Activated CD8-positive, alpha-beta T cell treated with anti-CD3 and anti-CD28 coated beads for 36 hours (primary cell): Measurements from ENCODE around the gene TBX4. TPM values are rescaled to one million over a fixed set of nuclear protein-coding genes. Genes with fewer than 3 reads are reported as not detected.

Source experiments
- ATAC-seq: fragments of 200-7000 bp; cut with Tn5 transposase; one replicate; pipeline ENCODE4 v1.10.0; 2021; ENCODE audit warnings: mild to moderate bottlenecking, moderate library complexity
- CTCF ChIA-PET: fragments of 350-600 bp; sonication (Branson Sonifier 250); formaldehyde crosslinking; loops from one replicate; lab custom pipeline; 2021; ENCODE audit warnings: antibody characterized with exemption; lab: Charles Lee
- POLR2A ChIA-PET: fragments of 350-600 bp; sonication (Branson Sonifier 250); formaldehyde crosslinking; loops from one replicate; lab custom pipeline; 2021; ENCODE audit warnings: antibody characterized with exemption; lab: Charles Lee
- DNase-seq: peaks from one replicate; pipeline ENCODE4 v3.0.0-alpha.2; 2020
- H3K27ac Mint-ChIP-seq: one replicate; pipeline ENCODE4 v1.8.0; 2021; ENCODE audit warnings: mild to moderate bottlenecking, mixed read lengths
- H3K27me3 Mint-ChIP-seq: one replicate; pipeline ENCODE4 v1.8.0; 2021; ENCODE audit warnings: mixed read lengths
- H3K36me3 Mint-ChIP-seq: one replicate; pipeline ENCODE4 v1.8.0; 2021; ENCODE audit warnings: low read depth, mixed read lengths
- H3K4me1 Mint-ChIP-seq: one replicate; pipeline ENCODE4 v1.8.0; 2021; ENCODE audit warnings: low read depth, mixed read lengths
- H3K4me3 Mint-ChIP-seq: one replicate; pipeline ENCODE4 v1.8.0; 2021; ENCODE audit warnings: mild to moderate bottlenecking, moderate library complexity, mixed read lengths
- H3K9me3 Mint-ChIP-seq: one replicate; pipeline ENCODE4 v1.8.0; 2021; ENCODE audit warnings: mixed read lengths
- intact Hi-C: fragments of 100-400 bp; cut with micrococcal nuclease; formaldehyde crosslinking; loops from one replicate; pipeline ENCODE4 v1.10.0; 2022
- total RNA-seq, 2 experiments: library from RNA; stranded (reverse); gene quantifications; one replicate each; pipeline ENCODE4 v1.2.3, GENCODE V29; 2021
- TF ChIP-seq, protein P1 (sequence below): fragments of 200-600 bp; IDR thresholded peaks from one replicate; pipeline ENCODE4 v1.8.0; 2022; ENCODE audit warnings: antibody characterized with exemption, mild to moderate bottlenecking

The TBX4 gene
- total RNA-seq, 2 experiments from 2014 or later, result not detected

DNA sequence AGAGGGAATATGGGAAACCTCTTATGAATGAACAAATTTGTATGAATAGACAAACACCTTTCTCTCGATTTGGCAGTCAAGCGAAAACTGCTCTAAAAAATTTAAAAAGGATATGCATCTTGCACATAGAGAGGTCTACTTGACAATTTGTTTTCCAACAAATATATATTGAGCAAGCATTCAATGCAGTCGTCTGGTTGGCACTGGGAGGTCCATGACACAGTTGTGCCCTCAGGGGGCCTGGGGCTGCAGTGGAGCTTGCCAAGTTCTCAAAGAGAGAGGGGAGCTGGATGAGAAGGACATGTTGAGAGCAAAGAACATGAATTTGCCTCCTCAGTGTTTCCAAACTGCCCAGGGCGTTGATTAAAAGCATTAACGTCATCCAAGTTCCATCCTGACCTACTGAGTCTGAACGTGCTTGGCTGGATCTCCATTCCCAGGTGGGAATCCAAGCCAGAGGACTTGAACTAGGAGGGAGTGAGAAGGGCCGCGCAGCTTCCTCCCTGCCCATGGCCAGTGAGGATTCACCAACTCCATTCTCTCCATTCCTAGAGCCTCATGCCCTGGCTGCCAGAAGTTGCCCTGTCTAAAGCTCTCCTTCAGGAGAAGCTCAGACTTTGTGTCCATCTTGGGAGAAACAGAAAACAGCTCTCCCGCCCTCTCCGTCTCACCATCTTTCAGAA is 28.1 kb upstream of the TBX4 start:
- H3K27me3 Mint-ChIP-seq, result peaks cover 33% of the 10 kb centered on the region

DNA sequence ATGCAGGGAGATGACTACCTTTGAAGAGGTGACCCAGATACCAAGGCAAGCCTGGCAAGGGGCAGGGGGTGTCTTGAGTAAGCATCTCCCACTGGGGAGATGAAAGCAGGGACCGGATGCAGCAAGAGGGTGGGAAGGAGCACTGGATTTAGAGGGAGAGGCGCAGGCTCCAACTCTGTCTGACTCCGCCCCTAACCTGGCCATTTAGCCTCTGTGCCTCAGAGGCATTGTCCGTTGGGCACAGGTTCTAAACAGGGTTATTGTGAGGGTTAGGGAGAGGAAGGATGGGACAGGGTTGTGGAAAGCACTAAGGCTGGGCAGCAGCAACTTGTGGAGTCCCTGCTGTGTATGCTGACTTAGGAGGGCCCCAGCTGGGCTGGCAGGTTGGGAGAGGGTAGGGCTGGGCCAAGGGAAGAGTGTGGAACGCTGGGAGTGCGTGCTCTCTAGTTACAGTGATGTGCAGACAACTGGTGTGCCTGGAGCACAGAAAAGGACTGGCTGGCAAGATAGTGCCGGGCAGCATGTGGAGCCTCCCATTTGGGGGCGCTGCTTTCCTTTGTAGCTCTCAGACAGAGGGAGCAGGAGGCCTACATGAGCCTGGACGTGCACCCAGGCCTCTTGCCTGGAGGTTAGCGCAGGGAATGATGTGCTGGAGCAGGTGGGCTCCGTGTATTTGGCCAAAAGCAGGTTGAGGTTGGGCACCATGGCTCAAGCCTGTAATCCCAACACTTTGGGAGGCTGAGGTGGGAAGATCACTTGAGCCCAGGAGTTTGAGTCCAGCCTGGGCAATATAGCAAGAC is 26.3 kb upstream of the TBX4 start:
- H3K36me3 Mint-ChIP-seq, result no peaks in the 10 kb centered on the region
- peaks cover 26% of the 10 kb centered on the region for H3K27me3 Mint-ChIP-seq
- intact Hi-C loops, result no loop called here
- H3K27ac Mint-ChIP-seq, result no peak overlapping the region
- CTCF ChIA-PET, result interaction anchor here (0.7 to 1.3 kb wide), 4 partner anchors 8 to 10 kb away, joined by 3 to 6 read pairs (median 3); no protein-coding TSS in a partner anchor
- no peak overlapping the region for H3K4me3 Mint-ChIP-seq
- TF ChIP-seq, protein P1, sequence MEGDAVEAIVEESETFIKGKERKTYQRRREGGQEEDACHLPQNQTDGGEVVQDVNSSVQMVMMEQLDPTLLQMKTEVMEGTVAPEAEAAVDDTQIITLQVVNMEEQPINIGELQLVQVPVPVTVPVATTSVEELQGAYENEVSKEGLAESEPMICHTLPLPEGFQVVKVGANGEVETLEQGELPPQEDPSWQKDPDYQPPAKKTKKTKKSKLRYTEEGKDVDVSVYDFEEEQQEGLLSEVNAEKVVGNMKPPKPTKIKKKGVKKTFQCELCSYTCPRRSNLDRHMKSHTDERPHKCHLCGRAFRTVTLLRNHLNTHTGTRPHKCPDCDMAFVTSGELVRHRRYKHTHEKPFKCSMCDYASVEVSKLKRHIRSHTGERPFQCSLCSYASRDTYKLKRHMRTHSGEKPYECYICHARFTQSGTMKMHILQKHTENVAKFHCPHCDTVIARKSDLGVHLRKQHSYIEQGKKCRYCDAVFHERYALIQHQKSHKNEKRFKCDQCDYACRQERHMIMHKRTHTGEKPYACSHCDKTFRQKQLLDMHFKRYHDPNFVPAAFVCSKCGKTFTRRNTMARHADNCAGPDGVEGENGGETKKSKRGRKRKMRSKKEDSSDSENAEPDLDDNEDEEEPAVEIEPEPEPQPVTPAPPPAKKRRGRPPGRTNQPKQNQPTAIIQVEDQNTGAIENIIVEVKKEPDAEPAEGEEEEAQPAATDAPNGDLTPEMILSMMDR, result no peak
- POLR2A ChIA-PET, result no interaction called here
- no peaks in the 10 kb centered on the region for H3K9me3 Mint-ChIP-seq
- ATAC-seq (no peak), DNase-seq (no peak)
- H3K4me1 Mint-ChIP-seq, result no peaks in the 10 kb centered on the region

More for the DNA sequence above, 28.1 kb upstream of the TBX4 start:
- no peaks in the 10 kb centered on the region for H3K36me3 Mint-ChIP-seq
- intact Hi-C loops, result no loop called here
- TF ChIP-seq, protein P1, result no peak
- H3K4me1 Mint-ChIP-seq, result no peaks in the 10 kb centered on the region
- POLR2A ChIA-PET, result no interaction called here
- ATAC-seq (no peak), DNase-seq (no peak)
- CTCF ChIA-PET, result interaction anchor here (1.1 to 1.9 kb wide), 2 partner anchors 8 to 12 kb away, joined by 3 to 4 read pairs; no protein-coding TSS in a partner anchor
- no peak overlapping the region for H3K4me3 Mint-ChIP-seq
- no peaks in the 10 kb centered on the region for H3K9me3 Mint-ChIP-seq
- no peak overlapping the region for H3K27ac Mint-ChIP-seq

DNA sequence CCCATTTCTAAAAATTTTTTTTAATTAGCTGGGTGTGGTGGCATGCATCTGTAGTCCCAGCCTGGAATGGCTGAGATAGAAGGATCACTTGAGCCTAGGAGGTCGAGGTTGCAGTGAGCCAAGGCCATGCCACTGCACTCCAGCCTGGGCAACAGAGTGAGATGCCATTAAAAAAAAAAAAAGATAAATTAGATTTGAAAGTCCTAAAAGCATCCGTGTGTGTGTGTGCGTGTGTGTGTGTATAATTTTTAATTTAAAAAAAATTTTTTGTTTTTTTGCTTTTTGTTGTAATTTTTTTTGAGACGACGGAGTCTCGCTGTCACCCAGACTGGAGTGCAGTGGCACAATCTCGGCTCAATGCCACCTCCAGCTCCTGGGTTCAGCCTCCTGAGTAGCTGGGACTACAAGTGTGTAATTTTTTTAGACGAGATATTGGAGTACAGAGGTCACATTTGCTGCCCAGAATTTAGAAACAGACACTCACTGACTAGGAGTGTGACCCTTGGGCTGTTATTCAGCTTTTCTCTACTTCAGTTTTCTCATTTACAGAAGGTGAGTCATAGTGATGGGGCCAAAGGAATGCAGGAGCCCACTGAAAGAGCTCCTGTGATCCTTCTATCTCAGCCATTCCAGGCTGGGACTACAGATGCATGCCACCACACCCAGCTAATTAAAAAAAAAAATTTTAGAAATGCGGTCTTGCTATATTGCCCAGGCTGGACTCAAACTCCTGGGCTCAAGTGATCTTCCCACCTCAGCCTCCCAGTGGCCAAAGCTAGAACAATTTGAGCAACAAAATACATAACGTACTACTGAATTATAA is 25.5 kb upstream of the TBX4 start:
- H3K36me3 Mint-ChIP-seq, result no peaks in the 10 kb centered on the region
- H3K27ac Mint-ChIP-seq, result no peak overlapping the region
- no peak overlapping the region for H3K4me3 Mint-ChIP-seq
- no peaks in the 10 kb centered on the region for H3K4me1 Mint-ChIP-seq
- intact Hi-C loops, result no loop called here
- ChIA-PET CTCF (interaction anchor here (0.6 to 1.5 kb wide), 6 partner anchors 9 to 192 kb away, joined by 3 to 6 read pairs (median 4); no protein-coding TSS in a partner anchor), POLR2A (no interaction called here)
- H3K27me3 Mint-ChIP-seq, result peaks cover 18% of the 10 kb centered on the region
- no peaks in the 10 kb centered on the region for H3K9me3 Mint-ChIP-seq
- DNase-seq (no peak), ATAC-seq (no peak)
- TF ChIP-seq, protein P1, result no peak

DNA sequence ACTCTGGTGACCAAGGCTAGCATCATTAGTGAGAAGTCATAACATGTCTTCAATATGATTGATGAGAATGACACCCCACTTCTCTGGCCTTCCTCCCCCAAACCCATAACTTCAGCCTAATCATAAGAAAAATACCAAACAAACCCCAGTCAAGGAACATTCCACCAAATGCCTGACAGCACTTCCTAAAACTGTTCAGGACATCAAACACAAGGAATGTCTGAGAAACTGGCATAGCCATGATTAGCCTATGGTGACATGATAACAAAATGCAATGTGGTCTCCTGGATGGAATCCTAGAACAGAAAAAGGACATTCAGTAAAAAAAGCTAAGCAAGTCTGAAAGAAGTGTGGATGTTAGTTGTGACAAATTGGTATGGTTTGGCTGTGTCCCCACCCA is 24.7 kb upstream of the TBX4 start:
- DNase-seq, result no peak
- intact Hi-C loops, result no loop called here
- no peak overlapping the region for H3K27ac Mint-ChIP-seq
- no peaks in the 10 kb centered on the region for H3K4me1 Mint-ChIP-seq
- ChIA-PET CTCF (interaction anchor here (0.6 to 1.5 kb wide), 5 partner anchors 10 to 191 kb away, joined by 3 to 6 read pairs (median 4); no protein-coding TSS in a partner anchor), POLR2A (no interaction called here)
- ATAC-seq, result no peak
- TF ChIP-seq, protein P1, result no peak
- H3K27me3 Mint-ChIP-seq, result peaks cover 13% of the 10 kb centered on the region
- H3K9me3 Mint-ChIP-seq, result no peaks in the 10 kb centered on the region
- no peaks in the 10 kb centered on the region for H3K36me3 Mint-ChIP-seq
- H3K4me3 Mint-ChIP-seq, result no peak overlapping the region
